HG02852 (cell line): Measurements from ENCODE around the gene SLAMF7.

ENCODE experiments used
- ATAC-seq: cut with Tn5 transposase; IDR thresholded peaks from one replicate; pipeline ENCODE4 v1.9.1; 2021; ENCODE audit warnings: mild to moderate bottlenecking, moderate library complexity; ENCODE audit not compliant: unreplicated experiment

The SLAMF7 gene

GRCh38 chr1:160799641-160800040 lies 60.6 kb downstream of the SLAMF7 start:
- no peak for ATAC-seq

- no peak for ATAC-seq
Observed at GRCh38 chr1:160800142-160800541, 61.1 kb downstream of the SLAMF7 start.

GRCh38 chr1:160800645-160801408 lies 61.8 kb downstream of the SLAMF7 start:
- no peak for ATAC-seq

DNA sequence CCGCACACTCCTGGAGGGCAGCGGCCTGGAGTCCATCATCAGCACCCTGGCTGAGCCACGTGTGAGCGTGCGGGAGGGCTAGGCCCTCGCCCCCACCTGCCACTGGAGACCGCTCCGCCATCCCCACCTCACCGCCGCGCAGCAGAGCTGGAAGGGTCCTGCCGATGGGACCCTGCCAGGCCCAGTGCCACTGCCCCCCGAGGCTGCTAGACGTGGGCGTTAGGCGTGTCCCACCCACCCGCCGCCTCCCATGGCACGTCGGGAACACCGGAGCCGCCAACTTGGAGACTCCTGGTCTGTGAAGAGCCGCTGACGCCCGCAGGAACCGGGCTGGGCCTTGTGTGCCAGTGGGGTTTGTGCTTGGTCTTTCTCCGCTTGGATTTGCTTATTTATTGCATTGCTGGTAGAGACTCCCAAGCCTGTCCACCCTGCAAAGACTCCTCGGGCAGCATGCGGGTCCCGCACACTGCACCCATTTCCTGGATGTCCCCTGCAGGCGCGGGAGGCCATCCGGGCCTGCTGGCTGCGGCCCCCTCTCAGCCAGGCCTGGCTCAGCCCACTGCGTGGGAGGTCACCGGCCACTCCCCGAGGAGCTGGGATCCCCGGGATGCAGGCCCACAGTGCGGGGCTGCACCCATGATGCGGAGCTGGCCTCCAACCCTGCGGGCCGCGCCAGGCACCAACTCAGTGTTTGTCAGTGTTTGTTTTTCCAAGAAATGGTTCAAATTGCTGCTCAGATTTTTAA lies 63.0 kb downstream of the SLAMF7 start:
- no peak for ATAC-seq
